OCI-LY7 (cell line): ENCODE data around the gene WDR5B. TPM values are rescaled to one million over a fixed set of nuclear protein-coding genes. Genes with fewer than 3 reads are reported as not detected.

Experiments
- BruUV-seq: library from RNA; stranded (reverse); fragments of 400-500 nt; replicated peaks from 2 replicates; lab custom pipeline; 2021; lab: Mats Ljungman, UMichigan
- CTCF ChIA-PET: fragments of 300-600 bp; sonication (Branson Sonifier 250); formaldehyde crosslinking; loops from one replicate; lab custom pipeline; 2022; ENCODE audit warnings: antibody characterized with exemption; ENCODE audit not compliant: unreplicated experiment; lab: Charles Lee
- POLR2A ChIA-PET: fragments of 300-600 bp; sonication (Branson Sonifier 250); formaldehyde crosslinking; loops from one replicate; lab custom pipeline; 2022; ENCODE audit warnings: antibody characterized with exemption; lab: Charles Lee
- DNase-seq: peaks from one replicate; pipeline ENCODE4 v3.0.0-alpha.2; 2015; ENCODE audit warnings: low spot score
- H2AFZ ChIP-seq: fragments of 200-600 bp; sonication (generic), shearing (Covaris generic); 2 replicates; pipeline ENCODE4 v1.6.1; 2014; ENCODE audit warnings: mild to moderate bottlenecking, antibody characterized with exemption, low read length, moderate library complexity
- H3K27ac ChIP-seq: fragments of 200-600 bp; sonication (generic); 2 replicates; pipeline ENCODE4 v1.5.1; 2014; ENCODE audit warnings: mixed run types, low read depth, mild to moderate bottlenecking, moderate library complexity, low read length, inconsistent platforms; ENCODE audit not compliant: poor library complexity, severe bottlenecking
- H3K36me3 ChIP-seq: fragments of 200-600 bp; sonication (generic); 2 replicates; pipeline ENCODE4 v1.6.1; 2014; ENCODE audit warnings: mild to moderate bottlenecking, antibody characterized with exemption, low read length, moderate library complexity, mixed read lengths; ENCODE audit not compliant: insufficient read depth
- H3K4me1 ChIP-seq: fragments of 200-600 bp; sonication (generic); 2 replicates; pipeline ENCODE4 v1.5.1; 2014; ENCODE audit warnings: mild to moderate bottlenecking, low read length; ENCODE audit not compliant: insufficient read depth, poor library complexity, severe bottlenecking
- H3K4me2 ChIP-seq: fragments of 200-600 bp; sonication (generic); 2 replicates; pipeline ENCODE4 v1.6.1; 2014; ENCODE audit warnings: mild to moderate bottlenecking, low read length
- H3K4me3 ChIP-seq: fragments of 200-600 bp; sonication (generic); 2 replicates; pipeline ENCODE4 v1.5.1; 2014; ENCODE audit warnings: mild to moderate bottlenecking, low read depth, low read length; ENCODE audit not compliant: poor library complexity, severe bottlenecking
- H3K79me2 ChIP-seq: fragments of 200-600 bp; sonication (generic); 2 replicates; pipeline ENCODE4 v1.6.1; 2016; ENCODE audit warnings: low read depth, mild to moderate bottlenecking, low read length, moderate library complexity, mixed read lengths; ENCODE audit not compliant: insufficient read depth
- H3K9me2 ChIP-seq: fragments of 200-600 bp; sonication (generic); 2 replicates; pipeline ENCODE4 v1.6.1; 2016; ENCODE audit warnings: mild to moderate bottlenecking, low read length, mixed read lengths; ENCODE audit not compliant: insufficient read depth
- H3K9me3 ChIP-seq: fragments of 200-600 bp; sonication (generic); 2 replicates; pipeline ENCODE4 v1.6.1; 2014; ENCODE audit warnings: mild to moderate bottlenecking, mixed run types, low read length, mixed read lengths
- H4K20me1 ChIP-seq: fragments of 200-600 bp; sonication (generic); 2 replicates; pipeline ENCODE4 v1.6.1; 2014; ENCODE audit warnings: mild to moderate bottlenecking, antibody characterized with exemption, low read length, moderate library complexity, mixed read lengths; ENCODE audit not compliant: insufficient read depth
- EZH2phosphoT487 ChIP-seq: fragments of 200-600 bp; sonication (generic); IDR thresholded peaks from 2 replicates; pipeline ENCODE4 v1.6.1; 2018; ENCODE audit warnings: low read depth, borderline replicate concordance, mild to moderate bottlenecking, mixed run types, antibody characterized with exemption, low read length, moderate library complexity, mixed read lengths
- intact Hi-C: fragments of 100-400 bp; cut with micrococcal nuclease; formaldehyde crosslinking; loops from one replicate; pipeline ENCODE4 v1.10.0; 2022; ENCODE audit not compliant: unreplicated experiment
- small RNA-seq: library from RNA; depleted of rRNA; stranded (forward); fragments of <200 nt; gene quantifications from one replicate; pipeline ENCODE3, GENCODE V24; 2014
- total RNA-seq, 2 experiments: library from RNA; depleted of rRNA in 1 of 2; stranded (reverse); fragments of >200 nt in 1 of 2; shearing (Covaris generic) in 1 of 2; gene quantifications; 2 replicates each; pipeline ENCODE4 v1.2.3, GENCODE V29; 2014 to 2022
- TF ChIP-seq, protein P1 (sequence below): fragments of 200-600 bp; sonication (generic); conservative IDR thresholded peaks from 2 replicates; pipeline ENCODE4 v1.5.1; 2014; ENCODE audit warnings: mild to moderate bottlenecking, antibody characterized with exemption, low read length, moderate library complexity, mixed read lengths

Gene WDR5B
- total RNA-seq, 2 experiments from 2014 or later: 6.3 to 8.3 TPM

DNA sequence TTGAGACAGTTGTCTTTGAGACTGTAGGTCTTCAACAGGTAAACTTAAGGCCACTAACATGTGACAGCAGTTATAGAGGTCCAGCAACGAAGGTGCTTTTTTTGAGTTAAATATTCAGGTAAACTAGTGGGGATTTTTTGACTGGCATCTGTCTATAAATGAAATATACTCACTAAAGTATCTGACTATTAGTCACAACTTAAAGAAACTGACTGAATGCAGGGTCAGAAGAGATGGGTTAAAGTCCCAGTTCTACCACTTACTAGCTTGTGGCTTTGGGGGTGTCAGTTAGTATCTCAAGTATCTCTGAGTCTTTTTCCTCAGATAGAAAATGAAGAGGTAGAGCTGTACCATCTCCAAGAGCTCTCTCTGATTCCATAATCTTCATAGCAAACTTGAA, 50.8 kb downstream of the WDR5B start:
- no peaks in the 10 kb centered on the region for H3K4me1 ChIP-seq
- intact Hi-C loops: no loop called here
- no peaks in the 10 kb centered on the region for H3K79me2 ChIP-seq
- ChIA-PET CTCF (no interaction called here), POLR2A (interaction anchor here (0.6 kb wide), 1 partner anchor 410 kb away, joined by 3 read pairs; no protein-coding TSS in a partner anchor)
- H2AFZ ChIP-seq: no peak overlapping the region
- no peaks in the 10 kb centered on the region for H3K9me2 ChIP-seq
- TF ChIP-seq, protein P1, sequence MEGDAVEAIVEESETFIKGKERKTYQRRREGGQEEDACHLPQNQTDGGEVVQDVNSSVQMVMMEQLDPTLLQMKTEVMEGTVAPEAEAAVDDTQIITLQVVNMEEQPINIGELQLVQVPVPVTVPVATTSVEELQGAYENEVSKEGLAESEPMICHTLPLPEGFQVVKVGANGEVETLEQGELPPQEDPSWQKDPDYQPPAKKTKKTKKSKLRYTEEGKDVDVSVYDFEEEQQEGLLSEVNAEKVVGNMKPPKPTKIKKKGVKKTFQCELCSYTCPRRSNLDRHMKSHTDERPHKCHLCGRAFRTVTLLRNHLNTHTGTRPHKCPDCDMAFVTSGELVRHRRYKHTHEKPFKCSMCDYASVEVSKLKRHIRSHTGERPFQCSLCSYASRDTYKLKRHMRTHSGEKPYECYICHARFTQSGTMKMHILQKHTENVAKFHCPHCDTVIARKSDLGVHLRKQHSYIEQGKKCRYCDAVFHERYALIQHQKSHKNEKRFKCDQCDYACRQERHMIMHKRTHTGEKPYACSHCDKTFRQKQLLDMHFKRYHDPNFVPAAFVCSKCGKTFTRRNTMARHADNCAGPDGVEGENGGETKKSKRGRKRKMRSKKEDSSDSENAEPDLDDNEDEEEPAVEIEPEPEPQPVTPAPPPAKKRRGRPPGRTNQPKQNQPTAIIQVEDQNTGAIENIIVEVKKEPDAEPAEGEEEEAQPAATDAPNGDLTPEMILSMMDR: no peak
- TF ChIP-seq EZH2phosphoT487: no peak
- no peak overlapping the region for H3K4me2 ChIP-seq
- H3K27ac ChIP-seq: no peak overlapping the region
- H3K4me3 ChIP-seq: no peak overlapping the region
- DNase-seq: no peak
- no TSS peak for BruUV-seq
- no peaks in the 10 kb centered on the region for H3K9me3 ChIP-seq
- H3K36me3 ChIP-seq: peaks cover 90% of the 10 kb centered on the region
- no peaks in the 10 kb centered on the region for H4K20me1 ChIP-seq

DNA sequence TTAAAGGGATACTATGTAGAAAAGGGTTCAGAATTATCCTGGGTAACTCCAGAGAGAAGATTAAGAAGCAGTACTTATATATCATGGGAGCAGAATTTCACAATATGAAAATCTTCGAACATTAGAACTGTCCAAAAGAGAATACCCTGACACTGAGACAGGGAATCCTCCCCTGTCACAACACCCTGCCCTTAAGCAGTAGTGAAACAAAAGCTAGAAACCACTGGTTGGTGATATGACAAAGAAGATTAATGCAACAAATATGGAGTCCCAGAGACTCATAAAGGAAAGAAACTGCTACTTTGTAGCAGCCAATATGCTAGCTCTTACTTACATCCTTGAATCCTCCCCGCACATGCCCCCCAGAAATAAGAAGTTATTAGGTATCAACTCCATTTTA, 51.4 kb downstream of the WDR5B start:
- Histone ChIP-seq H3K9me2 (no peaks in the 10 kb centered on the region), H2AFZ (no peak overlapping the region), H3K4me2 (no peak overlapping the region), H3K36me3 (peaks cover 85% of the 10 kb centered on the region), H3K27ac (no peak overlapping the region), H3K4me1 (no peaks in the 10 kb centered on the region), H3K4me3 (no peak overlapping the region), H3K79me2 (no peaks in the 10 kb centered on the region), H4K20me1 (no peaks in the 10 kb centered on the region), H3K9me3 (no peaks in the 10 kb centered on the region)
- TF ChIP-seq, protein P1: no peak
- TF ChIP-seq EZH2phosphoT487: no peak
- no TSS peak for BruUV-seq
- ChIA-PET POLR2A (no interaction called here), CTCF (no interaction called here)
- intact Hi-C loops: no loop called here
- DNase-seq: no peak

Small RNAs within 50 kb of the gene (small RNA-seq; reads per million reads assigned to genes)
- gene AC083798.1: not detected

Other genes with a start within 250 kb of the WDR5B start
- gene CASR, start 232.4 kb downstream of the WDR5B start, total RNA-seq (2014; rRNA removed; shearing (Covaris generic)): not detected in 2 replicates
- 0.04 TPM in 1 of 2 replicates, not detected in the other for gene CASR, start 232.4 kb downstream of the WDR5B start, total RNA-seq (2022)
- gene CSTA, start 90.8 kb downstream of the WDR5B start, total RNA-seq (2014; rRNA removed; shearing (Covaris generic)): 0.22 and 0.62 TPM in 2 replicates
- gene CSTA, start 90.8 kb downstream of the WDR5B start, total RNA-seq (2022): 0.70 TPM in 1 of 2 replicates, not detected in the other
- 44.7 and 55.3 TPM in 2 replicates for gene MIX23, start 32.8 kb downstream of the WDR5B start, total RNA-seq (2014; rRNA removed; shearing (Covaris generic))
- gene MIX23, start 32.8 kb downstream of the WDR5B start, total RNA-seq (2022): 59.2 and 71.3 TPM in 2 replicates
- 27.9 and 43.2 TPM in 2 replicates for gene FAM162A, start 31.9 kb downstream of the WDR5B start, total RNA-seq (2014; rRNA removed; shearing (Covaris generic))
- 36.0 and 61.1 TPM in 2 replicates for gene FAM162A, start 31.9 kb downstream of the WDR5B start, total RNA-seq (2022)
- gene KPNA1, start 98.9 kb upstream of the WDR5B start, total RNA-seq (2014; rRNA removed; shearing (Covaris generic)): 20.0 and 24.6 TPM in 2 replicates
- gene KPNA1, start 98.9 kb upstream of the WDR5B start, total RNA-seq (2022): 73.1 and 77.5 TPM in 2 replicates
- gene PARP9, start 148.2 kb upstream of the WDR5B start, total RNA-seq (2014; rRNA removed; shearing (Covaris generic)): 1.4 TPM in 2 replicates
- gene PARP9, start 148.2 kb upstream of the WDR5B start, total RNA-seq (2022): 0.57 and 0.65 TPM in 2 replicates
- 1.5 and 2.2 TPM in 2 replicates for gene DTX3L, start 148.3 kb upstream of the WDR5B start, total RNA-seq (2014; rRNA removed; shearing (Covaris generic))
- 0.94 and 1.3 TPM in 2 replicates for gene DTX3L, start 148.3 kb upstream of the WDR5B start, total RNA-seq (2022)
- gene PARP15, start 161.6 kb upstream of the WDR5B start, total RNA-seq (2014; rRNA removed; shearing (Covaris generic)): 3.3 and 3.4 TPM in 2 replicates
- 0.70 and 0.81 TPM in 2 replicates for gene PARP15, start 161.6 kb upstream of the WDR5B start, total RNA-seq (2022)